Activated naive CD4-positive, alpha-beta T cell treated with anti-CD3 and anti-CD28 coated beads, Interleukin-2, amount 50 U/mL, for 72 hours (primary cell): ENCODE results near the gene ALDOC. TPM values are rescaled to one million over a fixed set of nuclear protein-coding genes. Genes with fewer than 3 reads are reported as not detected.

ENCODE experiments used
- ATAC-seq, 2 donors: fragments of 150-1000 bp; cut with Tn5 transposase; 2 replicates each; pipeline ENCODE4 v1.10.0; 2021; ENCODE audit warnings: mild to moderate bottlenecking in 2 of 2, moderate library complexity in 2 of 2
- DNase-seq, 2 donors: peaks; one replicate each; pipeline ENCODE4 v3.0.0; 2021 to 2022; ENCODE audit warnings: low spot score in 2 of 2
- H3K27ac Mint-ChIP-seq, 2 donors: one replicate each; pipeline ENCODE4 v1.8.0; 2022; ENCODE audit warnings: mild to moderate bottlenecking in 2 of 2, mixed read lengths in 2 of 2
- H3K36me3 Mint-ChIP-seq, 2 donors: one replicate each; pipeline ENCODE4 v1.8.0; 2022; ENCODE audit warnings: mixed read lengths in 2 of 2
- H3K9me3 Mint-ChIP-seq, 2 donors: one replicate each; pipeline ENCODE4 v1.8.0; 2022; ENCODE audit warnings: mixed read lengths in 2 of 2
- total RNA-seq, 2 donors: library from RNA; stranded (reverse); gene quantifications; one replicate each; pipeline ENCODE4 v1.2.3, GENCODE V29; 2022

Gene ALDOC
- total RNA-seq, 2 donors from 2014 or later, result 41.6 to 220 TPM

- peaks cover 9 to 37% of the 10 kb centered on the region in 2 donors for H3K36me3 Mint-ChIP-seq
- no peak for DNase-seq
- H3K9me3 Mint-ChIP-seq, result no peaks in the 10 kb centered on the region
- no peak for ATAC-seq
- H3K27ac Mint-ChIP-seq, result peak overlapping the region; percentile 70 to 93
These were observed 4.2 kb downstream of the ALDOC start for GRCh38 chr17:28572259-28573039.

- DNase-seq (peak; percentile 90 to 92), ATAC-seq (peak; percentile 98)
- Mint-ChIP-seq H3K27ac (peak within 1 kb of the TSS; percentile 93 to 98), H3K36me3 (peaks cover 9 to 29% of the 10 kb centered on the region in 2 donors), H3K9me3 (no peaks in the 10 kb centered on the region)
These were observed 5.2 kb downstream of the ALDOC start, which contains the start of gene PIGS for GRCh38 chr17:28571361-28572122. TSS of gene PIGS (minus strand) at chr17:28571524. CDS start at chr17:28571496, 28 bp downstream.

- no peaks in the 10 kb centered on the region for H3K9me3 Mint-ChIP-seq
- ATAC-seq, result peak; percentile 51 to 56
- peaks cover 9 to 22% of the 10 kb centered on the region in 2 donors for H3K36me3 Mint-ChIP-seq
- DNase-seq, result peak in 1 of 2 donors; percentile 50
- H3K27ac Mint-ChIP-seq, result peak overlapping the region; percentile 93 to 98
These were observed 5.9 kb downstream of the ALDOC start for GRCh38 chr17:28570716-28571360.

GRCh38 chr17:28569446-28569845 lies 7.2 kb downstream of the ALDOC start:
- H3K36me3 Mint-ChIP-seq, result peaks cover 9 to 21% of the 10 kb centered on the region in 2 donors
- no peaks in the 10 kb centered on the region for H3K9me3 Mint-ChIP-seq
- DNase-seq (no peak), ATAC-seq (no peak)
- peak overlapping the region; percentile 5 to 44 for H3K27ac Mint-ChIP-seq

GRCh38 chr17:28567604-28568003 lies 9.1 kb downstream of the ALDOC start:
- H3K36me3 Mint-ChIP-seq, result peaks cover 9 to 23% of the 10 kb centered on the region in 2 donors
- no peaks in the 10 kb centered on the region for H3K9me3 Mint-ChIP-seq
- H3K27ac Mint-ChIP-seq, result peak overlapping the region; percentile 24 to 73
- no peak for ATAC-seq
- DNase-seq, result no peak

- ATAC-seq, result no peak
- no peak for DNase-seq
- Mint-ChIP-seq H3K36me3 (peaks cover 5 to 14% of the 10 kb centered on the region in 2 donors), H3K27ac (peak overlapping the region in 1 of 2 donors; percentile 6), H3K9me3 (no peaks in the 10 kb centered on the region)
These were observed 13.2 kb downstream of the ALDOC start for GRCh38 chr17:28563475-28563874.

- H3K36me3 Mint-ChIP-seq, result peaks cover 10 to 28% of the 10 kb centered on the region in 2 donors
- no peaks in the 10 kb centered on the region for H3K9me3 Mint-ChIP-seq
- peak overlapping the region in 1 of 2 donors; percentile 24 for H3K27ac Mint-ChIP-seq
- no peak for DNase-seq
- ATAC-seq, result no peak
These were observed 21.7 kb downstream of the ALDOC start for GRCh38 chr17:28555022-28555421.

GRCh38 chr17:28554565-28554964 lies 22.1 kb downstream of the ALDOC start:
- H3K9me3 Mint-ChIP-seq, result no peaks in the 10 kb centered on the region
- ATAC-seq, result no peak
- H3K36me3 Mint-ChIP-seq, result peaks cover 7 to 25% of the 10 kb centered on the region in 2 donors
- DNase-seq, result no peak
- peak overlapping the region in 1 of 2 donors; percentile 24 for H3K27ac Mint-ChIP-seq

- Mint-ChIP-seq H3K27ac (no peak overlapping the region), H3K36me3 (peaks cover 7 to 25% of the 10 kb centered on the region in 2 donors), H3K9me3 (no peaks in the 10 kb centered on the region)
- ATAC-seq, result no peak
- no peak for DNase-seq
These were observed 23.6 kb downstream of the ALDOC start for GRCh38 chr17:28553000-28553505.

- DNase-seq (peak; percentile 77 to 85), ATAC-seq (peak; percentile 85 to 88)
- Mint-ChIP-seq H3K36me3 (peaks cover 7 to 25% of the 10 kb centered on the region in 2 donors), H3K27ac (no peak within 1 kb of the TSS), H3K9me3 (no peaks in the 10 kb centered on the region)
These were observed 24.3 kb downstream of the ALDOC start, which contains the start of gene UNC119 for GRCh38 chr17:28552176-28552999. TSS of gene UNC119 (minus strand) at chr17:28552624. CDS start at chr17:28552557, 67 bp downstream.

GRCh38 chr17:28551421-28552175 lies 25.1 kb downstream of the ALDOC start:
- ATAC-seq, result no peak
- H3K36me3 Mint-ChIP-seq, result peaks cover 7 to 25% of the 10 kb centered on the region in 2 donors
- no peaks in the 10 kb centered on the region for H3K9me3 Mint-ChIP-seq
- no peak for DNase-seq
- peak overlapping the region in 1 of 2 donors; percentile 84 for H3K27ac Mint-ChIP-seq

GRCh38 chr17:28550858-28551257 lies 25.8 kb downstream of the ALDOC start:
- Mint-ChIP-seq H3K9me3 (no peaks in the 10 kb centered on the region), H3K36me3 (peaks cover 7 to 17% of the 10 kb centered on the region in 2 donors), H3K27ac (peak overlapping the region in 1 of 2 donors; percentile 84)
- ATAC-seq (no peak), DNase-seq (no peak)

GRCh38 chr17:28549236-28550132 lies 27.2 kb downstream of the ALDOC start:
- ATAC-seq (peak; percentile 55 to 74), DNase-seq (peak; percentile 36 to 69)
- H3K27ac Mint-ChIP-seq, result peak overlapping the region; percentile 84
- H3K9me3 Mint-ChIP-seq, result no peaks in the 10 kb centered on the region
- peaks cover 7 to 17% of the 10 kb centered on the region in 2 donors for H3K36me3 Mint-ChIP-seq

GRCh38 chr17:28548417-28549130 lies 28.1 kb downstream of the ALDOC start:
- peak overlapping the region; percentile 72 to 84 for H3K27ac Mint-ChIP-seq
- H3K9me3 Mint-ChIP-seq, result no peaks in the 10 kb centered on the region
- no peak for ATAC-seq
- peaks cover 1 to 15% of the 10 kb centered on the region in 2 donors for H3K36me3 Mint-ChIP-seq
- no peak for DNase-seq
